Natural killer cell treated with Interleukin-12 subunit alpha and Interleukin-12 subunit beta and Interleukin-15 and Interleukin-18, amount 100 ng/mL, for 72 hours (primary cell): Measurements from ENCODE around the gene PLA2G5. TPM values are rescaled to one million over a fixed set of nuclear protein-coding genes. Genes with fewer than 3 reads are reported as not detected.
"Not testable (repeated sequence)": the region's sequence is repeated elsewhere in the genome, so short reads cannot be mapped to it uniquely, and the experiment has no call there.

ENCODE experiments used
- ATAC-seq, 2 donors: fragments of 150-1000 bp; cut with Tn5 transposase in 1 of 2; sonication (Bioruptor Pico), chemical (Tn5 transposase) in 1 of 2; 2 replicates each; pipeline ENCODE4 v1.10.0; 2021
- DNase-seq: peaks from one replicate; pipeline ENCODE4 v3.0.0; 2022; ENCODE audit warnings: low spot score
- H3K27ac Mint-ChIP-seq, 2 donors: 1 replicate in 1 of 2; 2 replicates in 1 of 2; pipeline ENCODE4 v1.8.0; 2022; ENCODE audit warnings: mixed read lengths in 2 of 2, mild to moderate bottlenecking in 1 of 2, moderate library complexity in 1 of 2
- H3K27me3 Mint-ChIP-seq, 2 donors: 1 replicate in 1 of 2; 2 replicates in 1 of 2; pipeline ENCODE4 v1.8.0; 2022; ENCODE audit warnings: mixed read lengths in 2 of 2
- H3K36me3 Mint-ChIP-seq: one replicate; pipeline ENCODE4 v1.8.0; 2022; ENCODE audit warnings: mixed read lengths
- H3K4me1 Mint-ChIP-seq, 2 donors: 1 replicate in 1 of 2; 2 replicates in 1 of 2; pipeline ENCODE4 v1.8.0; 2022; ENCODE audit warnings: low read depth in 2 of 2, mixed read lengths in 2 of 2, mild to moderate bottlenecking in 1 of 2
- H3K4me3 Mint-ChIP-seq: one replicate; pipeline ENCODE4 v1.8.0; 2022; ENCODE audit warnings: mixed read lengths
- H3K9me3 Mint-ChIP-seq: 2 replicates; pipeline ENCODE4 v1.8.0; 2022; ENCODE audit warnings: mixed read lengths
- total RNA-seq, 2 donors: library from RNA; stranded (reverse); gene quantifications; one replicate each; pipeline ENCODE4 v1.2.3, GENCODE V29; 2022

The PLA2G5 gene
- total RNA-seq, 2 donors from 2014 or later: not detected

GRCh38 chr1:20123722-20124455 is 53.9 kb downstream of the PLA2G5 start:
- Mint-ChIP-seq H3K27me3 (peaks cover 30 to 35% of the 10 kb centered on the region in 2 donors), H3K27ac (no peak overlapping the region), H3K4me1 (peaks cover 10 to 20% of the 10 kb centered on the region in 2 donors), H3K4me3 (no peak overlapping the region), H3K36me3 (no peaks in the 10 kb centered on the region), H3K9me3 (no peaks in the 10 kb centered on the region)
- no peak for ATAC-seq
- no peak for DNase-seq

GRCh38 chr1:20124456-20125057 is 54.6 kb downstream of the PLA2G5 start:
- H3K4me3 Mint-ChIP-seq: no peak overlapping the region
- DNase-seq (no peak), ATAC-seq (peak in 1 of 2 donors; percentile 68)
- H3K4me1 Mint-ChIP-seq: peaks cover 10 to 20% of the 10 kb centered on the region in 2 donors
- peaks cover 30 to 35% of the 10 kb centered on the region in 2 donors for H3K27me3 Mint-ChIP-seq
- H3K36me3 Mint-ChIP-seq: no peaks in the 10 kb centered on the region
- H3K9me3 Mint-ChIP-seq: no peaks in the 10 kb centered on the region
- peak overlapping the region in 1 of 2 donors; percentile 36 for H3K27ac Mint-ChIP-seq

GRCh38 chr1:20125100-20125499 is 55.1 kb downstream of the PLA2G5 start:
- Mint-ChIP-seq H3K27ac (peak overlapping the region in 1 of 2 donors; percentile 36), H3K9me3 (no peaks in the 10 kb centered on the region), H3K4me3 (no peak overlapping the region), H3K36me3 (no peaks in the 10 kb centered on the region), H3K27me3 (peaks cover 27 to 30% of the 10 kb centered on the region in 2 donors), H3K4me1 (peaks cover 10 to 20% of the 10 kb centered on the region in 2 donors)
- DNase-seq (no peak), ATAC-seq (no peak)

- ATAC-seq (peak; percentile 60 to 88), DNase-seq (peak; percentile 76)
- Mint-ChIP-seq H3K27ac (peak overlapping the region in 1 of 2 donors; percentile 85), H3K4me1 (peaks cover 10 to 20% of the 10 kb centered on the region in 2 donors), H3K36me3 (no peaks in the 10 kb centered on the region), H3K27me3 (peaks cover 23 to 24% of the 10 kb centered on the region in 2 donors), H3K4me3 (peak overlapping the region; percentile 27), H3K9me3 (no peaks in the 10 kb centered on the region)
Observed at GRCh38 chr1:20126041-20126805, 56.2 kb downstream of the PLA2G5 start.

- Mint-ChIP-seq H3K4me1 (peaks cover 10 to 20% of the 10 kb centered on the region in 2 donors), H3K27me3 (peaks cover 22 to 24% of the 10 kb centered on the region in 2 donors), H3K36me3 (no peaks in the 10 kb centered on the region), H3K9me3 (no peaks in the 10 kb centered on the region), H3K27ac (peak overlapping the region in 1 of 2 donors; percentile 39), H3K4me3 (no peak overlapping the region)
- DNase-seq: no peak
- peak in 1 of 2 donors; percentile 35 for ATAC-seq
Observed at GRCh38 chr1:20126806-20127440, 56.9 kb downstream of the PLA2G5 start.

GRCh38 chr1:20130518-20130917 is 60.5 kb downstream of the PLA2G5 start:
- not testable (repeated sequence) for H3K36me3 Mint-ChIP-seq, DNase-seq, H3K27ac Mint-ChIP-seq, H3K9me3 Mint-ChIP-seq, ATAC-seq, H3K4me3 Mint-ChIP-seq
- peaks cover 21% of the 10 kb centered on the region in 2 donors for H3K27me3 Mint-ChIP-seq
- H3K4me1 Mint-ChIP-seq: peaks cover 10 to 11% of the 10 kb centered on the region in 2 donors

GRCh38 chr1:20134995-20135394 is 65.0 kb downstream of the PLA2G5 start:
- H3K27ac Mint-ChIP-seq: no peak overlapping the region
- ATAC-seq: no peak

GRCh38 chr1:20136249-20136648 is 66.3 kb downstream of the PLA2G5 start:
- Mint-ChIP-seq H3K27ac (no peak overlapping the region), H3K9me3 (no peaks in the 10 kb centered on the region), H3K36me3 (no peaks in the 10 kb centered on the region), H3K4me3 (no peak overlapping the region), H3K4me1 (no peaks in the 10 kb centered on the region), H3K27me3 (peaks cover 15 to 19% of the 10 kb centered on the region in 2 donors)
- DNase-seq (no peak), ATAC-seq (no peak)

More at GRCh38 chr1:20134995-20135394, 65.0 kb downstream of the PLA2G5 start:
- Mint-ChIP-seq H3K4me1 (no peaks in the 10 kb centered on the region), H3K9me3 (no peaks in the 10 kb centered on the region), H3K4me3 (no peak overlapping the region), H3K27me3 (peaks cover 16 to 21% of the 10 kb centered on the region in 2 donors), H3K36me3 (no peaks in the 10 kb centered on the region)
- DNase-seq: no peak

- Mint-ChIP-seq H3K27me3 (peaks cover 10 to 12% of the 10 kb centered on the region in 2 donors), H3K4me3 (no peak overlapping the region), H3K9me3 (no peaks in the 10 kb centered on the region), H3K4me1 (no peaks in the 10 kb centered on the region), H3K27ac (no peak overlapping the region), H3K36me3 (no peaks in the 10 kb centered on the region)
- ATAC-seq (no peak), DNase-seq (no peak)
Observed at GRCh38 chr1:20137055-20137454, 67.1 kb downstream of the PLA2G5 start.

- H3K4me1 Mint-ChIP-seq: no peaks in the 10 kb centered on the region
- ATAC-seq (no peak), DNase-seq (no peak)
- H3K9me3 Mint-ChIP-seq: no peaks in the 10 kb centered on the region
- peaks cover 7% of the 10 kb centered on the region in 2 donors for H3K27me3 Mint-ChIP-seq
- H3K4me3 Mint-ChIP-seq: no peak overlapping the region
- H3K27ac Mint-ChIP-seq: no peak overlapping the region
- no peaks in the 10 kb centered on the region for H3K36me3 Mint-ChIP-seq
Observed at GRCh38 chr1:20137604-20138003, 67.6 kb downstream of the PLA2G5 start.

- no peak for DNase-seq
- Mint-ChIP-seq H3K9me3 (no peaks in the 10 kb centered on the region), H3K4me3 (no peak overlapping the region), H3K27me3 (peaks cover 7% of the 10 kb centered on the region in 2 donors), H3K4me1 (no peaks in the 10 kb centered on the region), H3K27ac (no peak overlapping the region), H3K36me3 (no peaks in the 10 kb centered on the region)
- no peak for ATAC-seq
Observed at GRCh38 chr1:20138346-20138745, 68.4 kb downstream of the PLA2G5 start.

GRCh38 chr1:20138961-20139550 is 69.1 kb downstream of the PLA2G5 start, which contains the start of gene PLA2G2F:
TSS of gene PLA2G2F (plus strand) at chr1:20139323. CDS start at chr1:20139428, 105 bp downstream.
- Mint-ChIP-seq H3K36me3 (no peaks in the 10 kb centered on the region), H3K4me1 (no peaks in the 10 kb centered on the region), H3K27ac (no peak within 1 kb of the TSS), H3K9me3 (no peaks in the 10 kb centered on the region), H3K27me3 (peaks cover 4 to 5% of the 10 kb centered on the region in 2 donors), H3K4me3 (no peak within 1 kb of the TSS)
- ATAC-seq (no peak), DNase-seq (no peak)
